HG02588 (cell line): ENCODE results near the gene FAM32A.
A peak's percentile ranks its signal among the peaks of the same experiment; 100 is the strongest.
"Not testable (repeated sequence)": the region's sequence is repeated elsewhere in the genome, so short reads cannot be mapped to it uniquely, and the experiment has no call there.

ENCODE experiments used
- ATAC-seq: cut with Tn5 transposase; IDR thresholded peaks from one replicate; pipeline ENCODE4 v1.9.1; 2021; ENCODE audit warnings: mild to moderate bottlenecking, moderate library complexity; ENCODE audit not compliant: unreplicated experiment

Gene FAM32A

GRCh38 chr19:16161840-16162239, 23.4 kb upstream of the FAM32A start:
- no peak for ATAC-seq

- no peak for ATAC-seq
Measured at GRCh38 chr19:16164222-16164890, 20.9 kb upstream of the FAM32A start.

- no peak for ATAC-seq
Measured at GRCh38 chr19:16166417-16166816, 18.8 kb upstream of the FAM32A start.

GRCh38 chr19:16167055-16167454, 18.2 kb upstream of the FAM32A start:
- no peak for ATAC-seq

GRCh38 chr19:16168465-16169081, 16.6 kb upstream of the FAM32A start:
- ATAC-seq: no peak

GRCh38 chr19:16170134-16170533, 15.1 kb upstream of the FAM32A start:
- ATAC-seq: no peak

- no peak for ATAC-seq
Measured at GRCh38 chr19:16175954-16176353, 9.3 kb upstream of the FAM32A start.

- ATAC-seq: not testable (repeated sequence)
Measured at GRCh38 chr19:16178866-16179265, 6.3 kb upstream of the FAM32A start.

GRCh38 chr19:16180611-16181010, 4.6 kb upstream of the FAM32A start:
- ATAC-seq: no peak

- ATAC-seq: no peak
Measured at GRCh38 chr19:16184665-16185122, 516 bp upstream of the FAM32A start.

GRCh38 chr19:16185768-16186123, 536 bp downstream of the FAM32A start:
- ATAC-seq: no peak

GRCh38 chr19:16188521-16188920, 3.3 kb downstream of the FAM32A start:
- ATAC-seq: no peak

- no peak for ATAC-seq
Measured at GRCh38 chr19:16190198-16190597, 5.0 kb downstream of the FAM32A start.

- ATAC-seq: no peak
Measured at GRCh38 chr19:16190736-16191135, 5.5 kb downstream of the FAM32A start.

- ATAC-seq: no peak
Measured at GRCh38 chr19:16191216-16191908, 6.2 kb downstream of the FAM32A start.

- no peak for ATAC-seq
Measured at GRCh38 chr19:16193466-16193865, 8.3 kb downstream of the FAM32A start.

- no peak for ATAC-seq
Measured at GRCh38 chr19:16197188-16197621, 12.0 kb downstream of the FAM32A start.

- peak; percentile 83 for ATAC-seq
Measured at GRCh38 chr19:16197622-16198369, 12.6 kb downstream of the FAM32A start, which contains the start of gene AP1M1. Gene AP1M1, plus strand, starts transcription at chr19:16197911. Its CDS starts 116 bp downstream, at chr19:16198027.

- no peak for ATAC-seq
Measured at GRCh38 chr19:16198370-16198651, 13.1 kb downstream of the FAM32A start.

GRCh38 chr19:16199275-16199932, 14.2 kb downstream of the FAM32A start:
- no peak for ATAC-seq
